Measurements from ENCODE around the gene WARS2. TPM values are rescaled to one million over a fixed set of nuclear protein-coding genes. Genes with fewer than 3 reads are reported as not detected.

The WARS2 gene
- total and polyA plus RNA-seq, 2 of the 8 experiments (the other 6 are each of a cell fraction or from before 2014, with no cell fraction given), result 4.3 to 12.9 TPM

- Histone ChIP-seq H3K9me3 (ENCODE audit: insufficient read depth in 2 of 2, low read depth in 1 of 2, low read length in 1 of 2) (no peaks in the 10 kb centered on the region), H4K91ac (replicated peaks; ENCODE audit: insufficient read length, low read length) (no peak overlapping the region), H4K5ac (ENCODE audit: insufficient read length, low read depth, low read length) (no peak overlapping the region), H4K8ac (ENCODE audit: extremely low read depth, insufficient read depth, low read length) (no peak overlapping the region), H3K18ac (ENCODE audit: extremely low read depth, low read length) (no peak overlapping the region), H3K4me1 (replicated peaks in 1 of 4; ENCODE audit: control insufficient read depth in 3 of 4, insufficient read depth in 4 of 4, low read length in 3 of 4) (no peaks in the 10 kb centered on the region; a peak in 1 of 7 replicates), H3K36me3 (ENCODE audit: control insufficient read depth in 2 of 4, insufficient read depth in 4 of 4, low read length in 3 of 4) (no peaks in the 10 kb centered on the region), H3K4me3 (ENCODE audit: extremely low read depth in 1 of 4, insufficient read depth in 2 of 4, low read depth in 3 of 4, low read length in 4 of 4) (no peak overlapping the region), H3K4me2 (ENCODE audit: insufficient read depth in 1 of 2, low read depth in 2 of 2, low read length in 2 of 2) (no peak overlapping the region), H2BK5ac (ENCODE audit: low read depth, low read length) (no peak overlapping the region), H2BK120ac (replicated peaks; ENCODE audit: low read depth, low read length) (no peak overlapping the region), H3K79me2 (ENCODE audit: control insufficient read depth in 1 of 2, insufficient read depth in 2 of 2, low read length in 2 of 2) (no peaks in the 10 kb centered on the region), H3K9ac (replicated peaks in 1 of 4; ENCODE audit: extremely low read depth in 1 of 4, low read depth in 3 of 4, low read length in 3 of 4) (no peak overlapping the region), H2AFZ (ENCODE audit: low read length) (no peak overlapping the region), H3K56ac (replicated peaks; ENCODE audit: insufficient read length, low read depth, low read length) (no peak overlapping the region), H3K79me1 (ENCODE audit: low read depth, low read length) (no peaks in the 10 kb centered on the region), H2BK20ac (ENCODE audit: low read length) (no peak overlapping the region), H3K27me3 (replicated peaks in 1 of 4; ENCODE audit: control insufficient read depth in 3 of 4, extremely low read depth in 1 of 4, insufficient read depth in 3 of 4, low read length in 3 of 4) (no peaks in the 10 kb centered on the region), H3K14ac (ENCODE audit: insufficient read length) (no peak overlapping the region), H3K4ac (replicated peaks; ENCODE audit: insufficient read length, low read depth, low read length) (no peak overlapping the region), H2AK5ac (ENCODE audit: low read depth, low read length) (no peak overlapping the region), H4K20me1 (replicated peaks in 1 of 2; ENCODE audit: control insufficient read depth in 1 of 2, insufficient read depth in 2 of 2, low read length in 2 of 2) (no peaks in the 10 kb centered on the region), H2BK15ac (ENCODE audit: low read length) (no peak overlapping the region), H3K27ac (ENCODE audit: low read depth, low read length) (no peak overlapping the region), H3K23ac (ENCODE audit: insufficient read length) (no peak overlapping the region), H3K23me2 (ENCODE audit: low read depth, low read length) (no peaks in the 10 kb centered on the region; the same call in 1 of the 2 replicates), H2BK12ac (ENCODE audit: low read depth, low read length) (no peak overlapping the region)
- no peak for FAIRE-seq
- DNase-seq (ENCODE audit: low read depth in 1 of 2, low spot score in 2 of 2), result no peak
- WGBS, 2 experiments (ENCODE audit: extremely low coverage in 1 of 2, insufficient coverage in 1 of 2, insufficient read length in 1 of 2, insufficient replicate concordance in 2 of 2, low coverage in 1 of 2, low lambda C conversion rate in 2 of 2, missing lambda C conversion rate in 1 of 2), result 90% methylated on average over 7 of the region's 7 CpGs; no CpG with 5 or more reads in 1 of the 2 experiments
- POLR2A ChIA-PET (ENCODE audit: partially characterized antibody), result no interaction called here
- CTCF ChIA-PET (ENCODE audit: partially characterized antibody), result no interaction called here
- TF ChIP-seq EGR1 (IDR thresholded peaks at IDR 0.05; ENCODE audit: borderline replicate concordance, low read depth, low read length) (no peak), CBX5 (IDR thresholded peaks at IDR 0.05; ENCODE audit: low read depth, low read length) (no peak), CTCF (IDR thresholded peaks at IDR 0.05; ENCODE audit: control extremely low read depth in 1 of 3, insufficient read depth in 1 of 3, low read depth in 1 of 3, low read length in 3 of 3) (no peak), POLR2AphosphoS5 (IDR thresholded peaks at IDR 0.05; ENCODE audit: low read depth, low read length) (no peak)
Measured at GRCh38 chr1:119102051-119102450, 38.4 kb downstream of the WARS2 start.

All from H1 (cell line).